HG02759 (cell line): ENCODE data around the gene SCFD2.
A peak's percentile ranks its signal among the peaks of the same experiment; 100 is the strongest.
"Not testable (repeated sequence)": the region's sequence is repeated elsewhere in the genome, so short reads cannot be mapped to it uniquely, and the experiment has no call there.

ENCODE experiments used
- ATAC-seq: cut with Tn5 transposase; IDR thresholded peaks from one replicate; pipeline ENCODE4 v1.9.1; 2021; ENCODE audit warnings: mild to moderate bottlenecking, moderate library complexity; ENCODE audit not compliant: unreplicated experiment

Gene SCFD2

DNA sequence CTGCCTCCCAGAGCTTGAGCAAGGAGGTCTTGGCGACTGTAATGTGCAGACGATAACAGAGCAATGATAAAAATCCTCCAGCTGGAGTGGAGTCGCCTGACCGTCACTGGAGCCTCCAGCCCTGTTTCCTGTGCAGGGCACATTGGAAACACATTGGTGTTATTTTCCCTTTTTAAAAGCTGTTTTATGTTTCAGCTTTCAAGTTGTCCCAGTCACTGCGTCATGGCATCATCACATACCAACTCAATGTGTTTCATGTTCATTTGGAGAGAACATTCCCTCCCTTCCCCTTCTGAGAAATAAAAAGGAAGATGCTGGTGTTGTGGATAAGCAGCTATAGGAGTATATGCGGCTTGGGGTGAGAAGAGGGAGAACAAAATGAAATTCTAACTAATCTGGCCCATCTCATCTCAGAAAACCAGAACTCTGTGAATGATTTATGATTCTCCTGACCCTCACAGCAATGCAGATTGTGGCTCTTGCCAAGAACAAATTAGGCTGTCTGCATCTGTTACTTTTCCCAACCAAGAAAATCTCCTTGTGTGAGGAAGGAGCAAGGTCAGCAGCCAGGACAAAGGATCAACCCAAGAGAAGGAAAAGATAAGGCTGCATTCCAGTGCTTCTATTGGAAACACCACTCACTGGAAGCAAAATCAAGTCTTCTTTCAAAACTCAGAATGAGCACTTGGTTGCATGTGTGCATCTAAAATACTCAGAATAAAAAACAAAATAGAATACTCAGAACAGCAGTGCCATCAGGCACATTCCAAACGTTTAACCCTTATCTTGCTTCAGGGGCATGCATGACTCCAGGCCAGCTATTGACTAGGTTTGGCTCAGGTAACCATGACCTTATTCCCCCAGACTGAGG, 369.4 kb downstream of the SCFD2 start:
- no peak for ATAC-seq

- no peak for ATAC-seq
These were observed 370.4 kb downstream of the SCFD2 start for GRCh38 chr4:52995360-52996030.

DNA sequence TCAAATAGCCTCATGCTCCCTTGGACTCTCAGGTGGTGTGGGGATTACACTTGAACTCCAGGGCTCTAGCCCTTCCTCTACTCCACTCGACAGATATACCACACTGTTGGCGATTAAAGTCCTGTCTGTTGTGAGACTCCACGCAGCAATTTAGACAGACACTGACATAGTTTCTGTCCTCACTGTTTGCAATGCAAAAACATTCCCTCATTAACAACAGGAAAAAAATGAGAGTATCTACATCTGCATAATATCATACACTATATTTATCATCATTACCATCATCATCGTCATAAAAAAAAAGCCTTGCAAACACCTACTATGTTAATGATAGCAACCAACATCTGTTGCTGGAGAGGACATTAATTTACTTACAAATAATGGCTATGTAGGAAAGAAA, 371.3 kb downstream of the SCFD2 start:
- ATAC-seq: no peak

DNA sequence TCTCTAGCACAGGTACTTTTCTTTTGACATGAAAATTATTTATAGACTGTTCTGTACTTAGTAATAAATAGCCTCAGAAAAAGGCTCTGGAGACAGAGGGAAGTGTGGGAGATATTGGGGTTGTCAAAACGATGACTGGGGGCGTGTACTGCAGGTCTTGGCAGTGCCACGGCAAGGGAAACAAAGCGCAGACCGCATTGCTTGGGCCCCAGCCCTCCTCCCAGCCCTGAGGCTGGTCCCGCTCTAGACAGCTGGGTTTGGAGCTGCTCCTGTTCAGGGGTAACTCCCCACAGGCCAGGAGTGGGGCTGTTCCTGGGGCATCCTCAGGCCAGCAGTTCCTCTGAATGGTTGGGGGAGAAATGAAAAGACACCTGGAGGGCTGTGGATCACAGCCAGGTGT, 372.1 kb downstream of the SCFD2 start:
- ATAC-seq: no peak

GRCh38 chr4:52992551-52992950, 373.3 kb downstream of the SCFD2 start:
- not testable (repeated sequence) for ATAC-seq

DNA sequence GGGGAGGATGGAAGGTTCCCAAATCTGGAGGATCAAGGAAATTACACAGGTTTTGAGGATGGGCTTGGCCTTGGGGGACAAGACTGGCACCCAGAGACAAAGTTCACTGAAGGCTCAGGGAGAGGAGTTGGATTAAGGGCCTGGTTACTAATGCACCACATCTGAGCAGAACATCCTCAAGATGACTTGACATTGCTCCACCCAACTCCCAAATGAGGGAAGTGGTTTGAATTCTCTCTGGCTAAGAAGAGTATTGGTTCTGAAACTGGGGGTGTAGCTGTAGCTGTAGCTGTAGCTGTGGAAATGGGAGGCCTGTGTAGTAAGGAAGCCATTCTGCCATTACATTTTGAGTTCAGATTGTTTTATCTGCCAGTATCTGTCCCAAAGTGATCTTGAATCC, 374.4 kb downstream of the SCFD2 start:
- ATAC-seq: no peak

GRCh38 chr4:52990706-52991105, 375.2 kb downstream of the SCFD2 start:
- ATAC-seq: no peak

DNA sequence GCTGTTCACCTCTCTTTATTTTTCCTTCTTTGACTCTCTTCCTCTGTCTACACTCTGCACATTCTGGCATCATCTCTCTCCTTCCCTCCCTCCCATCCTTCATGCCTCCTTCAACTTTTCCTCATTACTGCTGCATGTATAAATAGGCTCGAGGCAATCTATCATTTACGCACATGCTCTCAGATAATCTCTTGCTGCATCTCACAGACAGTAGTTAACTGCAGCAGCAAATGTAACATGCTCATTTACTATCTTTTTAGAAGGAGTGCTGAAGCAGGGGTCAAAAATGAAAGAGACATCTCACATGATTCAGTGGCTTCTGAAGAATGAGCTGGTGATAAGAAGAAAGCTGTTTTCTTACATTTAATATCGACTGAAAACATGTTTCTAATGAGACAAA, 376.0 kb downstream of the SCFD2 start:
- ATAC-seq: no peak

- ATAC-seq: no peak
These were observed 378.3 kb downstream of the SCFD2 start for GRCh38 chr4:52987392-52988056.

GRCh38 chr4:52984462-52984881, 381.4 kb downstream of the SCFD2 start:
- ATAC-seq: no peak

DNA sequence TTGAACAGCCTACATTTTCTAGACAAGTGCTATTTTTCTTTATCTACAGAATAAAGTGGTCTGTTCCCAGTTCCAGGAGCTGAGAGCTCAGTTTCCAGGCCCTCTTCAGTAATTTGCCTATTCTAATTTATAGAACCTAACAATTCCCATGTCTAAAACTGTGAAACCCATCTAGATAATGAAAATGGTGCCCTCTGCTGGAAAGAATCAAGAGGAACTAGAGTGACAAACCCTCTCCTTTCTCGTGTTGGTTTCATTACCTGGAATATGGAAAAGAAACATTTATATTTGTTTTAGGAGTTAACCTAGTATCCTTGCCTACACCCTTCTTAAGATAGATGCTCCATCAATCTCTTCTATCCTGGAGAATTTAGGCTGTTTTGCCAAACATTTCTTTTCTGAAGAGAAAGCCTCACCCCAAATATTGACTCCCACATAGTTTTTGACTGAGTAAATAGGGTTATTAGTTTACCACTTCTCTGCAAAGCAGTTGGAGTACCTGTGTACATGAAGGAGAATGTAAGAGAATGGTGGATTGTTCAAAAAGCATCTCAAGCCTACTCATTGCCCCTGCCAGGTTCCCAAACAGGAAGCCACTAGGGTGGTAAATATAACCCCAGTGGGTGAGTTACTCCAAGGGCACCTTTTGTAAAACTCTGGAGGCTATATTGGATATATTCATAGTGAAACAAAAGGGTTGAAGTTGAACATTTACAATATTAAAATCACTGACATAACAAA, 382.1 kb downstream of the SCFD2 start:
- ATAC-seq: peak; percentile 64

DNA sequence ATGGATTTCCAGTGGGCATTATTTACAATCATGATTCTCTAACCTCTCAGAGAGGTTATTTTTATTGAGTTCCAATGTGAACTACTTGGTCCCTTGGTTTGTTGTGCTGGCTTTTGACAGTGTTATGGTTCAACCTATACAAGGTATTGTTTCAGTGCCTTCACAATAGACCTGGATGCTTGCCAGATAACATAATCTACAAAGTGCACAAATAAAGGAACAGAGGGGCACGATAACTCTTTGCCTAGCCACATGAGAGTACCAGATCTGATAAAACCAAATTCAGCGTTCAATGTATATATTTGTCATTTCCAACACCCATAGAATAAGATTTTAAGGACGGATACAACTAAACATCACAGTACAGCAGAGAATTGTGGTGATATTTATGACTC, 382.9 kb downstream of the SCFD2 start:
- no peak for ATAC-seq

- ATAC-seq: no peak
These were observed 383.5 kb downstream of the SCFD2 start for GRCh38 chr4:52982255-52982945.

GRCh38 chr4:52979821-52980590, 385.9 kb downstream of the SCFD2 start:
- no peak for ATAC-seq

- no peak for ATAC-seq
These were observed 386.8 kb downstream of the SCFD2 start for GRCh38 chr4:52979020-52979419.

GRCh38 chr4:52977252-52977651, 388.6 kb downstream of the SCFD2 start:
- ATAC-seq: no peak

- no peak for ATAC-seq
These were observed 389.2 kb downstream of the SCFD2 start for GRCh38 chr4:52976523-52977230.

DNA sequence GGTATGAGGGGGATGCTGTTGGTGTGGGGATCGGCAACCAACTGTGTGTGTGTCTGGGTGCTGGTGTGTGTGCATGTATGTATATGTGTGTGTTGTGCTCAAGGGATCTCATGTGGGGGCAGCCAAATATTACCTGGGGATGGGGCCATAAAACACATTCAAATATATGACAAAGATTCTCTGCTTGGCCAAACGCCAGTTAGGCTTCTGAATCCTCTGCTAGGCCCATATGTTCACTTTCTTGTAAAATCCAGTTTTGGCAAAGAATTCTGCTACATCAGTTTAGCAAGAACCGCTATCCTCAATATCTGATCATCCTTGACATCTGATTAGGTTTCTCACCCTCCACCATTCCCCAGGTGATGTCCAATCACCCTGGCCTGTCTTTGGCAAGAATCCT, 397.2 kb downstream of the SCFD2 start:
- ATAC-seq: no peak

- no peak for ATAC-seq
These were observed 397.6 kb downstream of the SCFD2 start for GRCh38 chr4:52968241-52968640.
